B cell (primary cell): ENCODE data around the gene NHERF2.

Experiments
- EZH2 ChIP-seq: IDR thresholded peaks from 2 replicates; pipeline ENCODE4 v1.6.1; 2012; ENCODE audit warnings: borderline replicate concordance, low read depth, mild to moderate bottlenecking, moderate library complexity, low read length; ENCODE audit not compliant: insufficient read depth, poor library complexity, severe bottlenecking
- TF ChIP-seq, protein P1 (sequence below): fragments of 200-600 bp; IDR thresholded peaks from one replicate; pipeline ENCODE4 v1.8.0; 2022; ENCODE audit warnings: antibody characterized with exemption, mild to moderate bottlenecking

DNA sequence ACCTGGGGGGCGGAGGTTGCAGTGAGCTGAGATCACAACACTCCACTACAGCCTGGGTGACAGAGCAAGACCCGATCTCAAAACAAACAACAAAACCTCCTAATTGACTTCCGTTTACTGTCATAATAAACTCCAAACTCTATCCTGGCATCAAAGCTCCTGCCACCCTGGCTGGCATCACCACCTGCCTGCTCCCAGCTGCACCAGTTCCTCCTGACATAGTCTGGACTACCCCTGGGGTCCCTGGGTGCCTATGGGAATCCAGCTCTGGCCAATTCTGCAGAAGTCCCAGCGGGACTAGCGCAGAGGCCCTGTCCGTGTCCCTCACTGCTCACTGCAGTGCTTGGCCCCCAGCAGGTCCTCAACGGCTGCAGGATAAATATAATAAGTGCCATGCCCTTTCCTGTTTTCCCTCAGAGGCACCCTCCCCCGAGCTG, 20.2 kb downstream of the NHERF2 start:
- TF ChIP-seq, protein P1, sequence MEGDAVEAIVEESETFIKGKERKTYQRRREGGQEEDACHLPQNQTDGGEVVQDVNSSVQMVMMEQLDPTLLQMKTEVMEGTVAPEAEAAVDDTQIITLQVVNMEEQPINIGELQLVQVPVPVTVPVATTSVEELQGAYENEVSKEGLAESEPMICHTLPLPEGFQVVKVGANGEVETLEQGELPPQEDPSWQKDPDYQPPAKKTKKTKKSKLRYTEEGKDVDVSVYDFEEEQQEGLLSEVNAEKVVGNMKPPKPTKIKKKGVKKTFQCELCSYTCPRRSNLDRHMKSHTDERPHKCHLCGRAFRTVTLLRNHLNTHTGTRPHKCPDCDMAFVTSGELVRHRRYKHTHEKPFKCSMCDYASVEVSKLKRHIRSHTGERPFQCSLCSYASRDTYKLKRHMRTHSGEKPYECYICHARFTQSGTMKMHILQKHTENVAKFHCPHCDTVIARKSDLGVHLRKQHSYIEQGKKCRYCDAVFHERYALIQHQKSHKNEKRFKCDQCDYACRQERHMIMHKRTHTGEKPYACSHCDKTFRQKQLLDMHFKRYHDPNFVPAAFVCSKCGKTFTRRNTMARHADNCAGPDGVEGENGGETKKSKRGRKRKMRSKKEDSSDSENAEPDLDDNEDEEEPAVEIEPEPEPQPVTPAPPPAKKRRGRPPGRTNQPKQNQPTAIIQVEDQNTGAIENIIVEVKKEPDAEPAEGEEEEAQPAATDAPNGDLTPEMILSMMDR = no peak
- no peak for TF ChIP-seq EZH2
